HG03025 (cell line): ENCODE measurements around the gene SSC5D.
"Not testable (repeated sequence)": the region's sequence is repeated elsewhere in the genome, so short reads cannot be mapped to it uniquely, and the experiment has no call there.

ENCODE experiments used
- ATAC-seq: cut with Tn5 transposase; IDR thresholded peaks from one replicate; pipeline ENCODE4 v1.9.1; 2021; ENCODE audit warnings: mild to moderate bottlenecking, moderate library complexity; ENCODE audit not compliant: unreplicated experiment, low FRiP score

SSC5D gene

GRCh38 chr19:55485439-55486011 is 2.7 kb upstream of the SSC5D start:
- ATAC-seq, result no peak

GRCh38 chr19:55486043-55486970 is 1.9 kb upstream of the SSC5D start:
- no peak for ATAC-seq

GRCh38 chr19:55486971-55487923 is 989 bp upstream of the SSC5D start:
- no peak for ATAC-seq

GRCh38 chr19:55488986-55489710 is 912 bp downstream of the SSC5D start:
- ATAC-seq, result no peak

GRCh38 chr19:55489711-55490477 is 1.7 kb downstream of the SSC5D start:
- no peak for ATAC-seq

GRCh38 chr19:55490478-55491432 is 2.5 kb downstream of the SSC5D start:
- ATAC-seq, result no peak

GRCh38 chr19:55491546-55492360 is 3.5 kb downstream of the SSC5D start:
- no peak for ATAC-seq

- ATAC-seq, result no peak
Measured at GRCh38 chr19:55492362-55492944, 4.2 kb downstream of the SSC5D start.

GRCh38 chr19:55493052-55493644 is 4.9 kb downstream of the SSC5D start:
- ATAC-seq, result no peak

GRCh38 chr19:55493645-55494171 is 5.5 kb downstream of the SSC5D start:
- ATAC-seq, result no peak

GRCh38 chr19:55494172-55494761 is 6.0 kb downstream of the SSC5D start:
- ATAC-seq, result no peak

GRCh38 chr19:55495646-55496349 is 7.6 kb downstream of the SSC5D start:
- ATAC-seq, result no peak

- ATAC-seq, result not testable (repeated sequence)
Measured at GRCh38 chr19:55496820-55497219, 8.6 kb downstream of the SSC5D start.

GRCh38 chr19:55497763-55498162 is 9.5 kb downstream of the SSC5D start:
- ATAC-seq, result no peak

- no peak for ATAC-seq
Measured at GRCh38 chr19:55498246-55498840, 10.1 kb downstream of the SSC5D start.
